H9 (cell line): ENCODE data around the gene GLI2. TPM values are rescaled to one million over a fixed set of nuclear protein-coding genes. Genes with fewer than 3 reads are reported as not detected.

Source experiments
- DNase-seq: peaks from one replicate; pipeline ENCODE4 v3.0.0-alpha.2; 2017
- H2AFZ ChIP-seq: one replicate; pipeline ENCODE4 v1.6.1; 2013; ENCODE audit warnings: mild to moderate bottlenecking, low read length, control low read depth, moderate library complexity
- H2AK5ac ChIP-seq: 2 replicates; pipeline ENCODE4 v1.6.1; 2013; ENCODE audit warnings: low read length, control low read depth, mixed read lengths; ENCODE audit not compliant: insufficient read length
- H2BK120ac ChIP-seq: one replicate; pipeline ENCODE4 v1.6.1; 2013; ENCODE audit warnings: low read depth, mild to moderate bottlenecking, low read length, control low read depth, inconsistent platforms; ENCODE audit not compliant: poor library complexity, severe bottlenecking
- H2BK12ac ChIP-seq: 2 replicates; pipeline ENCODE4 v1.6.1; 2013; ENCODE audit warnings: low read length, control low read depth, mixed read lengths, low read depth; ENCODE audit not compliant: insufficient read length
- H2BK15ac ChIP-seq: 2 replicates; pipeline ENCODE4 v1.6.1; 2013; ENCODE audit warnings: low read depth, low read length, control low read depth
- H2BK20ac ChIP-seq: one replicate; pipeline ENCODE4 v1.6.1; 2013; ENCODE audit warnings: low read depth, mild to moderate bottlenecking, low read length, control low read depth, inconsistent platforms; ENCODE audit not compliant: poor library complexity, severe bottlenecking
- H2BK5ac ChIP-seq: 2 replicates; pipeline ENCODE4 v1.6.1; 2013; ENCODE audit warnings: low read length, control low read depth, mixed read lengths; ENCODE audit not compliant: insufficient read length
- H3K14ac ChIP-seq: 2 replicates; pipeline ENCODE4 v1.6.1; 2013; ENCODE audit warnings: low read length, control low read depth; ENCODE audit not compliant: insufficient read depth
- H3K18ac ChIP-seq: 2 replicates; pipeline ENCODE4 v1.6.1; 2013; ENCODE audit warnings: low read depth, mild to moderate bottlenecking, mixed read lengths, low read length, control low read depth; ENCODE audit not compliant: insufficient read length
- H3K23ac ChIP-seq: 2 replicates; pipeline ENCODE4 v1.6.1; 2013; ENCODE audit warnings: low read length, control low read depth, mixed read lengths, low read depth; ENCODE audit not compliant: insufficient read length
- H3K23me2 ChIP-seq: 2 replicates; pipeline ENCODE4 v1.6.1; 2013; ENCODE audit warnings: low read depth, mild to moderate bottlenecking, mixed read lengths, low read length, control low read depth; ENCODE audit not compliant: insufficient read length, poor library complexity, severe bottlenecking
- H3K27ac ChIP-seq: 2 replicates; pipeline ENCODE4 v1.5.1; 2013; ENCODE audit warnings: low read length, control low read depth, mixed read lengths, low read depth; ENCODE audit not compliant: insufficient read length
- H3K27me3 ChIP-seq: 2 replicates; pipeline ENCODE4 v1.6.1; 2013; ENCODE audit warnings: low read length, control low read depth, inconsistent platforms; ENCODE audit not compliant: insufficient read depth
- H3K4ac ChIP-seq: 2 replicates; pipeline ENCODE4 v1.6.1; 2013; ENCODE audit warnings: low read depth, mild to moderate bottlenecking, control low read depth, inconsistent platforms, low read length, moderate library complexity
- H3K4me1 ChIP-seq: 2 replicates; pipeline ENCODE4 v1.6.1; 2013; ENCODE audit warnings: low read length, control low read depth, inconsistent platforms; ENCODE audit not compliant: insufficient read depth
- H3K4me2 ChIP-seq: 2 replicates; pipeline ENCODE4 v1.6.1; 2013; ENCODE audit warnings: low read length, control low read depth, mixed read lengths; ENCODE audit not compliant: insufficient read length, insufficient read depth
- H3K56ac ChIP-seq: 2 replicates; pipeline ENCODE4 v1.6.1; 2013; ENCODE audit warnings: low read depth, mild to moderate bottlenecking, mixed read lengths, low read length, control low read depth; ENCODE audit not compliant: insufficient read length
- H3K79me1 ChIP-seq: 2 replicates; pipeline ENCODE4 v1.6.1; 2013; ENCODE audit warnings: low read depth, mild to moderate bottlenecking, moderate library complexity, low read length, control low read depth, inconsistent platforms; ENCODE audit not compliant: insufficient read depth, poor library complexity, severe bottlenecking
- H3K79me2 ChIP-seq: 2 replicates; pipeline ENCODE4 v1.6.1; 2013; ENCODE audit warnings: low read length, control low read depth, inconsistent platforms; ENCODE audit not compliant: insufficient read depth
- H3K9ac ChIP-seq: 2 replicates; pipeline ENCODE4 v1.6.1; 2013; ENCODE audit warnings: low read length, control low read depth, mixed read lengths; ENCODE audit not compliant: insufficient read length; ENCODE audit errors: extremely low read depth
- H3K9me3 ChIP-seq: one replicate; pipeline ENCODE4 v1.6.1; 2013; ENCODE audit warnings: low read depth, low read length, inconsistent platforms; ENCODE audit not compliant: control insufficient read depth
- H3T11ph ChIP-seq: one replicate; pipeline ENCODE4 v1.6.1; 2013; ENCODE audit warnings: mild to moderate bottlenecking, low read length, control low read depth, inconsistent platforms
- H4K20me1 ChIP-seq: one replicate; pipeline ENCODE4 v1.6.1; 2013; ENCODE audit not compliant: control insufficient read depth, insufficient read length, insufficient read depth
- H4K5ac ChIP-seq: 2 replicates; pipeline ENCODE4 v1.6.1; 2013; ENCODE audit warnings: low read depth, mild to moderate bottlenecking, mixed read lengths, low read length, control low read depth; ENCODE audit not compliant: insufficient read length
- H4K8ac ChIP-seq: replicated peaks from 2 replicates; pipeline ENCODE4 v1.6.1; 2013; ENCODE audit warnings: low read length, control low read depth, mixed read lengths, low read depth; ENCODE audit not compliant: insufficient read length
- H4K91ac ChIP-seq: 2 replicates; pipeline ENCODE4 v1.6.1; 2013; ENCODE audit warnings: low read depth, mild to moderate bottlenecking, moderate library complexity, mixed read lengths, low read length, control low read depth; ENCODE audit not compliant: insufficient read length
- H3K27ac Mint-ChIP-seq, 3 experiments: 2 replicates in 2 of 3; 3 replicates in 1 of 3; pipeline ENCODE4 v1.8.0; 2020 to 2021; ENCODE audit warnings: mixed read lengths in 3 of 3, mild to moderate bottlenecking in 1 of 3, moderate library complexity in 1 of 3
- H3K27me3 Mint-ChIP-seq: 2 replicates; pipeline ENCODE4 v1.8.0; 2021; ENCODE audit warnings: low read depth, mild to moderate bottlenecking, moderate library complexity, mixed read lengths
- H3K36me3 Mint-ChIP-seq, 3 experiments: 2 replicates in 2 of 3; 3 replicates in 1 of 3; pipeline ENCODE4 v1.8.0; 2020 to 2021; ENCODE audit warnings: low read depth in 3 of 3, mixed read lengths in 3 of 3; ENCODE audit not compliant: insufficient read depth in 1 of 3
- H3K4me1 Mint-ChIP-seq, 2 experiments: 2 replicates each; pipeline ENCODE4 v1.8.0; 2020; ENCODE audit warnings: mixed read lengths in 2 of 2
- H3K4me3 Mint-ChIP-seq, 2 experiments: 2 replicates in 1 of 2; 3 replicates in 1 of 2; pipeline ENCODE4 v1.8.0; 2020 to 2021; ENCODE audit warnings: mild to moderate bottlenecking in 2 of 2, mixed read lengths in 2 of 2, moderate library complexity in 1 of 2
- H3K9me3 Mint-ChIP-seq, 2 experiments: 2 replicates in 1 of 2; 3 replicates in 1 of 2; pipeline ENCODE4 v1.8.0; 2020; ENCODE audit warnings: mild to moderate bottlenecking in 2 of 2, mixed read lengths in 2 of 2, moderate library complexity in 1 of 2
- WGBS: extraction: QIAGEN DNeasy Blood & Tissue Kit; methylation state at CpG from one replicate; pipeline ENCODE4 v1.1.7; 2013; ENCODE audit warnings: missing lambda C conversion rate, low lambda C conversion rate, mixed read lengths; ENCODE audit not compliant: insufficient read length; ENCODE audit errors: extremely low coverage; 5-methylcytosine and 5-hydroxymethylcytosine counted together
- total RNA-seq: library from RNA; stranded (reverse); gene quantifications from 2 replicates; pipeline ENCODE4 v1.2.1, GENCODE V29; 2021
- TF ChIP-seq, protein P1 (sequence below): fragments of 200-600 bp; sonication (generic); conservative IDR thresholded peaks from 3 replicates; pipeline ENCODE4 v1.8.0; 2021; ENCODE audit warnings: antibody characterized with exemption, mild to moderate bottlenecking

The GLI2 gene
- total RNA-seq, 1 experiment from 2014 or later: 56.7 TPM

DNA sequence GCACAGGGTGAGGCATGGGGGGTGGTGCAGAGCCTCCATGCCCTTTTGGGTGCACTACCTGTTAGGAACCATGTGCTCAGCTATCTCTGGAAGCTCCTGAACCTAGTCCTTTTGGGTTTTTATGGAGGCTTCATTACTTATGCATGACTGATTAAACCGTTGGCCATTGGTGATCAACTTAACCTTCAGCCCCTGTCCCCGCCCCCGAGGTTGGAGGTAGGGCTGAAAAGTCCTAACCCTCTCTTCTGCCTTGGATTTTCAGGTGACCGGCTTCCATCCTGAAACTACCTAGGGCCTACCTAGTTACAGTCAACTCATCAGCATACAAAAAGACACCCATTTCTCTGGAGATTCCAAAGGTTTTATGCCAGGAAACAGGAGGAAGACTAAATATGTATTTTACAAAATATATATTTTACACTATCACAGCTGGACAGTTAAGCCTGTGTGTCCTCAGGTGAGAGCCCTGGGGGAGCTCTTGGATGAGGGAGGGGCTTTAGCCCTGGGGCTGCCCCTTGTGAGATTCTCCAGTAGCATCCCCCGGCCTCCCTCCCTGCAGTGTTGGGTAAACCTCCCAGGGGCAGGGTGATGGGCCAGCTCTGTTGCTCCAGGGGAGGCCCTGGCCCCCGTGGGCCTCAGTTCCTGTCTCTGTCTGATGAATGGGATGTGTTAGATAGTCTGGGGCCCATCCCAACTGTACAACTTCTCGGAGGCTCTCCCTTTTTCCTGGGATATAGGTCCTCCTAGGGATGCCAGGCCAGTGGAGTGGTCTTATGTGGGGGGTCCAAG is 24.1 kb downstream of the GLI2 start:
- DNase-seq: peak; percentile 33
- Histone ChIP-seq H3K79me1 (peaks cover 5% of the 10 kb centered on the region), H3K27me3 (no peaks in the 10 kb centered on the region), H2BK20ac (no peak overlapping the region), H2BK15ac (no peak overlapping the region), H3K23ac (no peak overlapping the region), H4K8ac (no peak overlapping the region), H4K5ac (no peak overlapping the region), H3K14ac (no peak overlapping the region), H3K9ac (no peak overlapping the region), H3K27ac (no peak overlapping the region), H4K20me1 (no peaks in the 10 kb centered on the region), H2AK5ac (no peak overlapping the region), H2BK5ac (no peak overlapping the region), H3K4me1 (peaks cover 27% of the 10 kb centered on the region), H3K18ac (no peak overlapping the region), H3T11ph (no peak overlapping the region), H3K79me2 (peaks cover 38% of the 10 kb centered on the region; the same call in 1 of the 2 replicates), H3K4me2 (no peak overlapping the region), H3K23me2 (no peaks in the 10 kb centered on the region), H3K9me3 (no peaks in the 10 kb centered on the region), H4K91ac (no peak overlapping the region), H3K4ac (no peak overlapping the region), H2BK12ac (no peak overlapping the region), H2BK120ac (no peak overlapping the region), H2AFZ (no peak overlapping the region), H3K56ac (no peak overlapping the region)
- Mint-ChIP-seq H3K27me3 (no peaks in the 10 kb centered on the region; the same call in 1 of the 2 replicates), H3K4me1 (peaks cover 64 to 72% of the 10 kb centered on the region in 2 experiments), H3K27ac (peak overlapping the region in 1 of 3 experiments; percentile 70; a peak in 2 of 7 replicates), H3K4me3 (0 out of 5 replicates have a peak overlapping the region, but pooled peaks of 1 of the 2 experiments have one; percentile 40), H3K9me3 (no peaks in the 10 kb centered on the region), H3K36me3 (no peaks in the 10 kb centered on the region; a peak in 1 of 7 replicates)
- TF ChIP-seq, protein P1, sequence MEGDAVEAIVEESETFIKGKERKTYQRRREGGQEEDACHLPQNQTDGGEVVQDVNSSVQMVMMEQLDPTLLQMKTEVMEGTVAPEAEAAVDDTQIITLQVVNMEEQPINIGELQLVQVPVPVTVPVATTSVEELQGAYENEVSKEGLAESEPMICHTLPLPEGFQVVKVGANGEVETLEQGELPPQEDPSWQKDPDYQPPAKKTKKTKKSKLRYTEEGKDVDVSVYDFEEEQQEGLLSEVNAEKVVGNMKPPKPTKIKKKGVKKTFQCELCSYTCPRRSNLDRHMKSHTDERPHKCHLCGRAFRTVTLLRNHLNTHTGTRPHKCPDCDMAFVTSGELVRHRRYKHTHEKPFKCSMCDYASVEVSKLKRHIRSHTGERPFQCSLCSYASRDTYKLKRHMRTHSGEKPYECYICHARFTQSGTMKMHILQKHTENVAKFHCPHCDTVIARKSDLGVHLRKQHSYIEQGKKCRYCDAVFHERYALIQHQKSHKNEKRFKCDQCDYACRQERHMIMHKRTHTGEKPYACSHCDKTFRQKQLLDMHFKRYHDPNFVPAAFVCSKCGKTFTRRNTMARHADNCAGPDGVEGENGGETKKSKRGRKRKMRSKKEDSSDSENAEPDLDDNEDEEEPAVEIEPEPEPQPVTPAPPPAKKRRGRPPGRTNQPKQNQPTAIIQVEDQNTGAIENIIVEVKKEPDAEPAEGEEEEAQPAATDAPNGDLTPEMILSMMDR: no peak
- WGBS: no CpG with 5 or more reads among the region's 7 CpGs
